SK-N-MC (cell line): ENCODE data around the gene FAF2.

Source experiments
- DNase-seq: peaks from one replicate; pipeline ENCODE4 v3.0.0-alpha.2; 2011; ENCODE audit warnings: low read depth, low spot score
- H3K27ac ChIP-seq: fragments of 200-600 bp; sonication (generic); 2 replicates; pipeline ENCODE4 v1.5.1; 2016; ENCODE audit warnings: mixed run types
- H3K36me3 ChIP-seq: fragments of 200-600 bp; sonication (generic); 2 replicates; pipeline ENCODE4 v1.6.1; 2017; ENCODE audit warnings: antibody characterized with exemption, low read length, mixed read lengths; ENCODE audit not compliant: insufficient read depth
- H3K4me3 ChIP-seq: fragments of 200-600 bp; sonication (generic); 2 replicates; pipeline ENCODE4 v1.5.1; 2016
- H3K9ac ChIP-seq: fragments of 200-600 bp; sonication (generic); 2 replicates; pipeline ENCODE4 v1.8.0; 2017; ENCODE audit warnings: mixed run types, mixed read lengths; ENCODE audit not compliant: insufficient read length
- H3K9me3 ChIP-seq: fragments of 200-600 bp; sonication (generic); 2 replicates; pipeline ENCODE4 v1.6.1; 2017; ENCODE audit warnings: low read depth, mild to moderate bottlenecking, antibody characterized with exemption, low read length, moderate library complexity, mixed read lengths
- EZH2 ChIP-seq: fragments of 200-600 bp; sonication (generic); IDR thresholded peaks from one replicate; pipeline ENCODE4 v1.6.1; 2017; ENCODE audit warnings: antibody characterized with exemption
- FOXP2 ChIP-seq: optimal IDR thresholded peaks from 2 replicates; pipeline ENCODE3; 2011; ENCODE audit warnings: mild to moderate bottlenecking, moderate library complexity; ENCODE audit not compliant: insufficient read depth; ENCODE audit errors: extremely low read length, control extremely low read depth
- POLR2AphosphoS5 ChIP-seq: IDR thresholded peaks from 2 replicates; pipeline ENCODE4 v1.6.1; 2012; ENCODE audit warnings: mild to moderate bottlenecking, low read depth, low read length, borderline replicate concordance

The FAF2 gene

DNA sequence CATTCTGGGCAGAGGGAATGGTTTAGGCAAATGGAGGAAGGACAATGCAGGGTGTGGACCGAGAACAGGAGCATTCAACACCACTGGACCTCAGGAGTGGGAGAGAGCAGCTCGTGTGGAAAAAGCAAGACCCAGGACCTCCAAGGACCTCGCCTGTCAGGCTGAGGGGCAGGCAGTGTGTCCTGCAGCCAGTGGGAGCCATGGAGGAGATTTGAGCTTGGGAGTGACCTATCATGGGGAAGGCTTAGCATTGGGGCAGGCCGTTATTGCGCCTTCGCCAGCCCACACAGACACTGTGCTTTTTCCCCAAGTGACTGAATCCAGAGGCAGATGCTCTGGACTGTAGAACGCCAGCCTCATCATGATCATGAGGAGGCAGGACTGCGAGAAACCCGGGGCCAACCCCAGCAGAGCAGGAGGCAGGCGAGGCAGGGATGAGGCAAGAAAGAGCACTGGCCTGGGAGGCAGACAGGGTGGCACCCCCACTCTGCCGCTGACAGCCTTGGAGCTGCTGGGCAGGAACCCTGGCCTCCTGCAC lies 104.2 kb downstream of the FAF2 start:
- DNase-seq = no peak
- no peaks in the 10 kb centered on the region for H3K36me3 ChIP-seq
- no peak overlapping the region for H3K27ac ChIP-seq

DNA sequence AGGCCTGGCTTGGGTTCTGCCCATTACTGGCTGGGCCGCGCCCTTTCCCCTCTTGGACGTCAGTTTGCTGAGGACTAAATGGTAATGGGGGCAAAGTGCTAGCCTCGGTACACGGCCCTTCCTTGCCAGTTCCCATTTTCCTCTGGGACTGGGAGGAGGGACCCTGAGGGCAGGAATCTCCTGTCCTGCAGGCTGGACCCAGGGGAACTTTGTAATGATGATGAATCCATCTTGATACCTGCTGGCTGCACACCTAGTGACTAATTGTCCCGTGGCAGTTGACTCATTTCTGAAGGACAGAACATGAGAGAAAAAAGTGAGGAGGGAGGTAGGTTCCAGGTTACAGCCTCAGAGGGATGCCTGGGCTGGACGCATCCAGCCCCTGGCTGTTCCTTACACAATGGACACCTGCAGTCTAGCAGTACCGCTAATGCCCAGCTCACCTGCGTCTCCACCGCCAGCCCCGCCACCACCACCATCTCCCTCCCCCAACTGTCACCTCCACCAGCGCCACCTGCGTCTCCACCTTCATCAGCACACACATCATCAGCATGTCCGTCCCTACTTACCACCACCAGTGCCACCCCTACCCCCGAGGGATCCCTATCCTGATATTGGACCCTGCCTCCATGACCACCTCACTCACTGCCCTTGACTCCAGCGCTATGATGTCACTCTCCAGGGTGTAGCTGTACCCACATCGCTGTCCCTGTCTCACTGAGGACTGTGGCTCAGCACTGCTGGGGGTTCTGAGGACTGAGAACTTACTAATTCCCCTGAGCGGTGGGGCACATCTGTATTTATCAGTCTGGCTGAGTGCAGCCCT lies 105.3 kb downstream of the FAF2 start:
- H3K27ac ChIP-seq = no peak overlapping the region
- no peak overlapping the region for H3K4me3 ChIP-seq
- H3K36me3 ChIP-seq = no peaks in the 10 kb centered on the region
- DNase-seq = no peak
- no peak overlapping the region for H3K9ac ChIP-seq
- TF ChIP-seq POLR2AphosphoS5 = no peak
- TF ChIP-seq EZH2 = no peak
- TF ChIP-seq FOXP2 = no peak
- no peaks in the 10 kb centered on the region for H3K9me3 ChIP-seq

More for the DNA sequence above, 104.2 kb downstream of the FAF2 start:
- Histone ChIP-seq H3K9ac (no peak overlapping the region), H3K9me3 (no peaks in the 10 kb centered on the region), H3K4me3 (no peak overlapping the region)
- TF ChIP-seq POLR2AphosphoS5 (no peak), EZH2 (no peak), FOXP2 (no peak)

DNA sequence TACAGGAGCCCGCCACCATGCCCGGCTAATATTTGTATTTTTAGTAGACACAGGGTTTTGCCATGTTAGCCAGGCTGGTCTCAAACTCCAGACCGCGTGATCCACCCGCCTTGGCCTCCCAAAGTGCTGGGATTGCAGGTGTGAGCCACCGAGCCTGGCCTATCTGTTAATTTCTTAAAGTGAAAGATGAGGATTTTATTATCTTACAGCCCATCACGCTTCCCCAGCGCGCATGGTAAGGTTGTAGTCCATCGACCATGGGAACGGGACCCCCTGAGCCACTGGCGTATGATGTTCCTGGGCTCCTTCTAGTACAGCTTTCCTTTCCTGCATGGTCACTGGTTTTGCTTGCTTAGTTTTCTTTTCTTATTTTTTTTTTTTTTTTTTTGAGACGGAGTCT lies 109.7 kb downstream of the FAF2 start:
- no peak overlapping the region for H3K4me3 ChIP-seq
- DNase-seq = no peak
- no peaks in the 10 kb centered on the region for H3K9me3 ChIP-seq
- TF ChIP-seq EZH2 = no peak
- no peak overlapping the region for H3K9ac ChIP-seq
- no peaks in the 10 kb centered on the region for H3K36me3 ChIP-seq
- no peak overlapping the region for H3K27ac ChIP-seq
